SU-DHL-6 (cell line): ENCODE data around the gene UBXN10.

Source experiments
- H2AFZ ChIP-seq: fragments of 200-600 bp; sonication (generic); 2 replicates; pipeline ENCODE4 v1.6.1; 2014; ENCODE audit warnings: low read depth, mild to moderate bottlenecking, moderate library complexity, mixed read lengths, antibody characterized with exemption, low read length; ENCODE audit not compliant: severe bottlenecking
- H3F3A ChIP-seq: fragments of 200-600 bp; shearing (Covaris generic); 2 replicates; pipeline ENCODE4 v1.6.0; 2016; ENCODE audit warnings: antibody characterized with exemption, mild to moderate bottlenecking; ENCODE audit not compliant: insufficient read depth
- H3K27ac ChIP-seq: fragments of 200-600 bp; sonication (generic); 2 replicates; pipeline ENCODE4 v1.5.1; 2016; ENCODE audit warnings: low read depth, mild to moderate bottlenecking, low read length, moderate library complexity, mixed read lengths
- H3K27me3 ChIP-seq: fragments of 200-600 bp; sonication (generic), shearing (Covaris generic); 2 replicates; pipeline ENCODE4 v1.6.0; 2014; ENCODE audit warnings: mild to moderate bottlenecking, low read length
- H3K36me3 ChIP-seq: fragments of 200-600 bp; sonication (generic); 2 replicates; pipeline ENCODE4 v1.6.1; 2014; ENCODE audit warnings: mild to moderate bottlenecking, low read length, mixed read lengths
- H3K4me2 ChIP-seq: fragments of 300-600, 200-600 bp; shearing (Covaris generic), sonication (generic); 2 replicates; pipeline ENCODE4 v1.6.0; 2014; ENCODE audit warnings: low read length, low read depth, mild to moderate bottlenecking; ENCODE audit not compliant: poor library complexity, severe bottlenecking
- H3K4me3 ChIP-seq: fragments of 200-600 bp; sonication (generic); 2 replicates; pipeline ENCODE4 v1.5.1; 2014; ENCODE audit warnings: antibody characterized with exemption, low read length, mild to moderate bottlenecking, mixed read lengths; ENCODE audit not compliant: insufficient read depth, poor library complexity, severe bottlenecking
- H3K79me2 ChIP-seq: fragments of 200-600 bp; sonication (generic); 2 replicates; pipeline ENCODE4 v1.6.1; 2014; ENCODE audit warnings: mild to moderate bottlenecking, low read length, moderate library complexity; ENCODE audit not compliant: insufficient read depth
- H3K9ac ChIP-seq: fragments of 200-600 bp; sonication (generic); 2 replicates; pipeline ENCODE4 v1.7.0; 2014; ENCODE audit warnings: mild to moderate bottlenecking, low read length
- H3K9me2 ChIP-seq: fragments of 200-600 bp; sonication (generic); replicated peaks from 2 replicates; pipeline ENCODE4 v1.6.1; 2014; ENCODE audit warnings: low read length; ENCODE audit not compliant: insufficient read depth
- H3K9me3 ChIP-seq: fragments of 200-600 bp; sonication (generic); 2 replicates; pipeline ENCODE4 v1.6.1; 2014; ENCODE audit warnings: low read length, mixed read lengths; ENCODE audit not compliant: insufficient read depth
- H4K20me1 ChIP-seq: fragments of 200-600 bp; sonication (generic); 2 replicates; pipeline ENCODE4 v1.6.1; 2014; ENCODE audit warnings: low read depth, mild to moderate bottlenecking, antibody characterized with exemption, low read length, moderate library complexity, mixed read lengths
- EZH2phosphoT487 ChIP-seq: fragments of 200-600 bp; sonication (generic), shearing (Covaris generic); conservative IDR thresholded peaks from 2 replicates; pipeline ENCODE4 v1.6.1; 2018; ENCODE audit warnings: mild to moderate bottlenecking, antibody characterized with exemption, low read length, moderate library complexity, mixed read lengths
- TF ChIP-seq, protein P1 (sequence below): fragments of 200-600 bp; sonication (generic); IDR thresholded peaks from one replicate; pipeline ENCODE4 v1.5.1; 2017; ENCODE audit warnings: antibody characterized with exemption, mild to moderate bottlenecking, low read length, moderate library complexity; ENCODE audit not compliant: insufficient read depth, poor library complexity, severe bottlenecking

UBXN10 gene

DNA sequence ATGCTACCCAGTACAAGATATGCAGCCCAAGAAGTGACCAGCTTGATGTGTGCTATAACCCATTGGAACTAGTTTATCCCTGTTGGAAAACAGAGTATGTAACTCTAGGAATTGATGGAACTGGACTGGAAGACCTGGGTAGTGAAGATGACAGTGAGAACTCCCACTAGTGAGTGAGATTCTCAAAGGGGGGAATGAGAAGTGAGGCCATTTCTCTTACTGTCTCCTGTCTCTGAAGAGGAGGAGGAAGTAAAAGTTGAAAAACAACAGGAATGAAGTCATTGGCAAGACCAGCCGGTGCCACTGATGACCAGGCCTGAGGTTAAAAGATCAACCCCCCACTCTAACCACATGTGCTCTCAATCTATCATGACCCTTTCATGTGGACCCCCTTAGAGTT lies 25.9 kb upstream of the UBXN10 start:
- TF ChIP-seq, protein P1, sequence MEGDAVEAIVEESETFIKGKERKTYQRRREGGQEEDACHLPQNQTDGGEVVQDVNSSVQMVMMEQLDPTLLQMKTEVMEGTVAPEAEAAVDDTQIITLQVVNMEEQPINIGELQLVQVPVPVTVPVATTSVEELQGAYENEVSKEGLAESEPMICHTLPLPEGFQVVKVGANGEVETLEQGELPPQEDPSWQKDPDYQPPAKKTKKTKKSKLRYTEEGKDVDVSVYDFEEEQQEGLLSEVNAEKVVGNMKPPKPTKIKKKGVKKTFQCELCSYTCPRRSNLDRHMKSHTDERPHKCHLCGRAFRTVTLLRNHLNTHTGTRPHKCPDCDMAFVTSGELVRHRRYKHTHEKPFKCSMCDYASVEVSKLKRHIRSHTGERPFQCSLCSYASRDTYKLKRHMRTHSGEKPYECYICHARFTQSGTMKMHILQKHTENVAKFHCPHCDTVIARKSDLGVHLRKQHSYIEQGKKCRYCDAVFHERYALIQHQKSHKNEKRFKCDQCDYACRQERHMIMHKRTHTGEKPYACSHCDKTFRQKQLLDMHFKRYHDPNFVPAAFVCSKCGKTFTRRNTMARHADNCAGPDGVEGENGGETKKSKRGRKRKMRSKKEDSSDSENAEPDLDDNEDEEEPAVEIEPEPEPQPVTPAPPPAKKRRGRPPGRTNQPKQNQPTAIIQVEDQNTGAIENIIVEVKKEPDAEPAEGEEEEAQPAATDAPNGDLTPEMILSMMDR, result no peak
- TF ChIP-seq EZH2phosphoT487, result no peak
- Histone ChIP-seq H3K27ac (no peak overlapping the region), H3K4me2 (no peak overlapping the region), H3F3A (no peaks in the 10 kb centered on the region), H3K79me2 (no peaks in the 10 kb centered on the region), H4K20me1 (no peaks in the 10 kb centered on the region), H3K36me3 (no peaks in the 10 kb centered on the region), H3K9ac (no peak overlapping the region), H3K4me3 (no peak overlapping the region), H3K9me3 (peaks cover 26% of the 10 kb centered on the region), H3K27me3 (no peaks in the 10 kb centered on the region), H2AFZ (no peak overlapping the region), H3K9me2 (no peaks in the 10 kb centered on the region)

DNA sequence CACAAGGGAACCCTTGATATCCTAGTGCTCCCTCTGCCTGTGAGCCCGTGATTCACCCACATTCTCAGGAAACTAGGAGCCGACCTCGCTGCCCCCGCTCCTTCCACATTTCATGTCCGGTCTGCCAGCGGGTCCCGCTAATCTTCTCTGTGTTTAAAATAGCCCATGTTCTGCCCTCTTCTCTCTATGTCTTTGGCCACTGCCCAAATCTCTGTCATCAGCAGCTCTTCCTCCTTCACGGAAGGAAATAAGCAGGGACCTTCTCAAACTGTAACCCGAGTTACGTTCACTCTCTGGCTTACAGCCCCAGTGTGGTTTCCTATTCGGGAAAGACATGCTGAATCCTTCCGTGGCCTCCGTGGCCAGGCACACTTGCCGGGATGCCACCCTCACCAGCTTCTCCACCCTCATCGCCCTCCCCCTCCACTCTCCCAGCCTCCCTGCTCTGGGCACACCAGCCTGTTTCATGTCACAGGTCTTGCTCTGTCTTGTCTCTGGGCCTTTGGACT lies 21.1 kb upstream of the UBXN10 start:
- Histone ChIP-seq H3K27ac (no peak overlapping the region), H3K9me3 (peaks cover 17% of the 10 kb centered on the region; the same call in 1 of the 2 replicates), H3K4me2 (no peak overlapping the region), H3K36me3 (no peaks in the 10 kb centered on the region), H3K4me3 (no peak overlapping the region), H3K9me2 (no peaks in the 10 kb centered on the region), H2AFZ (no peak overlapping the region), H3K9ac (no peak overlapping the region), H3F3A (no peaks in the 10 kb centered on the region), H4K20me1 (no peaks in the 10 kb centered on the region), H3K79me2 (no peaks in the 10 kb centered on the region), H3K27me3 (no peaks in the 10 kb centered on the region)
- TF ChIP-seq EZH2phosphoT487, result no peak

DNA sequence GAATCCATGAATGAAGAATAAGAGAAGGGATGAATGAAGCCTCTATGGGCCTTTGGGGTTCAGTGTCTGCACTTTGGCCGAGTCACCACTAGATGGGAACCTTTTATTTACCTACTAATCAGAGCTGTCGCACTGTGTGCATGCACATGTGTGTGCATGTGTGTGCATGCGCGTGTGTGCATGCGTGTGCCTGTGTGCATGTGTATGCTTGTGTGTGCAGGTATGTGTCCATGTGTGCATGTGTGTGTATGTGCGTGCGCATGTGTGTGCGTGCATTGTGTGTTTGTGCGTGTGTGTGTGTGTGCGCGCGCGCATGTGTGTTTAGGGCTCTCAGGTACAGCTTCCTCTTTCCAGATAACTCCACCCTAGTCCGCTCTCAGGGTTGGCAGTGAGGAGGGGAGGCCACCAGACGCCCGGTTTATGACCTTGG lies 20.4 kb upstream of the UBXN10 start:
- Histone ChIP-seq H3K9me3 (peaks cover 9% of the 10 kb centered on the region; the same call in 1 of the 2 replicates), H3K79me2 (no peaks in the 10 kb centered on the region), H3K27ac (no peak overlapping the region), H3K4me2 (no peak overlapping the region), H3K9me2 (no peaks in the 10 kb centered on the region), H2AFZ (no peak overlapping the region), H4K20me1 (no peaks in the 10 kb centered on the region), H3K4me3 (no peak overlapping the region), H3F3A (no peaks in the 10 kb centered on the region), H3K27me3 (no peaks in the 10 kb centered on the region), H3K9ac (no peak overlapping the region), H3K36me3 (no peaks in the 10 kb centered on the region)
- no peak for TF ChIP-seq EZH2phosphoT487
- TF ChIP-seq, protein P1, result peak; percentile 50

DNA sequence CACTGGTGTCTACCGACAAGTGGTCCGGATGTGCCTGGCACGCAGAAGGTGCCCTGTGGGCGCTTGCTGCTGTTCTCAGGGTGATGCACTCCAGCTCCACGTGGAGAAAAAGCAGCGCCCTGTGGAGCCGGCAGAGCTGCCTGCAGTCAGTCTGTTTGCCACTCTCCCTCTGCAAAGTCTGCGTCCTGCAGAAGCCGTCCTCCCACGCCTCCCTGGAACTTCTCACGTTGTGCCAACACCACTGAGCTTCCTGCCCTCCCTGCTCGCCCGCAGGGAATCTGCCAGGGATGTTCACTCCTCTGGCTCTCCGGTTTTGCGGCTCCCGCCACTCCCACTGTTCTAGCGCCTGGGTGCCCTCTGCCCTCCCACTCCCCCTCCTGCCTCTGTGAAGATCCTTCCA lies 19.8 kb upstream of the UBXN10 start:
- Histone ChIP-seq H2AFZ (no peak overlapping the region), H3K4me2 (no peak overlapping the region), H3K4me3 (no peak overlapping the region), H4K20me1 (no peaks in the 10 kb centered on the region), H3F3A (no peaks in the 10 kb centered on the region), H3K9me3 (peaks cover 4% of the 10 kb centered on the region; the same call in 1 of the 2 replicates), H3K9me2 (no peaks in the 10 kb centered on the region), H3K9ac (no peak overlapping the region), H3K36me3 (no peaks in the 10 kb centered on the region), H3K27me3 (no peaks in the 10 kb centered on the region), H3K27ac (no peak overlapping the region), H3K79me2 (no peaks in the 10 kb centered on the region)
- TF ChIP-seq EZH2phosphoT487, result no peak
- TF ChIP-seq, protein P1, result no peak
